Thymus (tissue), 11 donors: ENCODE measurements around the gene AMBP. TPM values are rescaled to one million over a fixed set of nuclear protein-coding genes. Genes with fewer than 3 reads are reported as not detected.
A peak's percentile ranks its signal among the peaks of the same experiment; 100 is the strongest.

Source experiments
- DNase-seq, 9 donors: peaks; one replicate each; pipeline ENCODE4 v3.0.0-alpha.2; 2013; ENCODE audit warnings: low spot score in 9 of 9, low read depth in 6 of 9, missing footprints in 1 of 9
- H3K27ac ChIP-seq, 2 donors: one replicate each; pipeline ENCODE4 v1.5.1; 2013; ENCODE audit warnings: control low read depth in 1 of 2, low read depth in 1 of 2, low read length in 1 of 2, mild to moderate bottlenecking in 1 of 2, moderate library complexity in 1 of 2
- H3K27me3 ChIP-seq, 2 donors: one replicate each; pipeline ENCODE4 v1.5.1; 2013; ENCODE audit warnings: low read length in 1 of 2; ENCODE audit not compliant: control insufficient read depth in 2 of 2, insufficient read depth in 1 of 2
- H3K36me3 ChIP-seq, 2 donors: one replicate each; pipeline ENCODE4 v1.5.1; 2013; ENCODE audit warnings: low read length in 1 of 2, mild to moderate bottlenecking in 1 of 2, moderate library complexity in 1 of 2; ENCODE audit not compliant: control insufficient read depth in 2 of 2, insufficient read depth in 2 of 2
- H3K4me1 ChIP-seq, 2 donors: one replicate each; pipeline ENCODE4 v1.5.1; 2013; ENCODE audit warnings: low read length in 2 of 2; ENCODE audit not compliant: control insufficient read depth in 2 of 2, insufficient read depth in 2 of 2
- H3K4me3 ChIP-seq, 2 donors: one replicate each; pipeline ENCODE4 v1.5.1; 2013; ENCODE audit warnings: low read length in 2 of 2, control low read depth in 1 of 2, mild to moderate bottlenecking in 1 of 2
- H3K9me3 ChIP-seq, 2 donors: one replicate each; pipeline ENCODE4 v1.5.1; 2013; ENCODE audit warnings: low read length in 1 of 2, mild to moderate bottlenecking in 1 of 2; ENCODE audit not compliant: control insufficient read depth in 2 of 2, insufficient read depth in 1 of 2
- WGBS: extraction: QIAGEN DNeasy Blood & Tissue Kit; methylation state at CpG from one replicate; pipeline ENCODE4 v1.1.7; 2013; 5-methylcytosine and 5-hydroxymethylcytosine counted together
- polyA plus RNA-seq: library from polyadenylated mRNA; stranded (reverse); fragments of 200-250 nt; gene quantifications from one replicate; pipeline ENCODE4 v1.2.3, GENCODE V29; 2013
- total RNA-seq: library from RNA; stranded (reverse); fragments of 120-200 nt; gene quantifications from one replicate; pipeline ENCODE4 v1.2.4, GENCODE V29; 2013
- donor health status: healthy.

Gene AMBP
- total and polyA plus RNA-seq, 2 donors = 0.38 to 0.82 TPM

DNA sequence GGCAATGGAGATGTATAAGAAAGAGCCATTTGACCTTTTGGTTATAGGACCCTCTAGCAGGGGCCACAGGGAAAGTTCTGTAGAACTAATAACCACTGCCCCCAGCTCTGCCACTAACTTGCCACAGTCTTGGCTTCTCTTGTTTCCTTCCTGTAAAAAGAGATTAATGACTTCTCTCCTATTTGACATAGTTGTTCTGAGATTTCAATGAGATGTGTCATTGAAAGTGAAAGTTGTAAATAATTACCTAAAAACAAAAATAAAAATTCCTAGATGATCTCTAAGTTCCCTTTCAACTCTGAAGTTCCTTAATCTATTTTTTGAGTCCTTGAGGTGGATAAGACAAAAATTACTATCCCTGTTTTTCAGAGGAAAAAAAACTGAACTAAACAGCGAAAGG is 22.4 kb upstream of the AMBP start:
- no peak for DNase-seq
- no peaks in the 10 kb centered on the region for H3K4me1 ChIP-seq
- no peak overlapping the region for H3K4me3 ChIP-seq
- H3K27ac ChIP-seq = no peak overlapping the region
- WGBS = 86% methylated on average over 1 of the region's 1 CpG
- no peaks in the 10 kb centered on the region for H3K36me3 ChIP-seq
- H3K9me3 ChIP-seq = peaks cover 0 to 2% of the 10 kb centered on the region in 2 donors
- peaks cover 25 to 44% of the 10 kb centered on the region in 2 donors for H3K27me3 ChIP-seq

DNA sequence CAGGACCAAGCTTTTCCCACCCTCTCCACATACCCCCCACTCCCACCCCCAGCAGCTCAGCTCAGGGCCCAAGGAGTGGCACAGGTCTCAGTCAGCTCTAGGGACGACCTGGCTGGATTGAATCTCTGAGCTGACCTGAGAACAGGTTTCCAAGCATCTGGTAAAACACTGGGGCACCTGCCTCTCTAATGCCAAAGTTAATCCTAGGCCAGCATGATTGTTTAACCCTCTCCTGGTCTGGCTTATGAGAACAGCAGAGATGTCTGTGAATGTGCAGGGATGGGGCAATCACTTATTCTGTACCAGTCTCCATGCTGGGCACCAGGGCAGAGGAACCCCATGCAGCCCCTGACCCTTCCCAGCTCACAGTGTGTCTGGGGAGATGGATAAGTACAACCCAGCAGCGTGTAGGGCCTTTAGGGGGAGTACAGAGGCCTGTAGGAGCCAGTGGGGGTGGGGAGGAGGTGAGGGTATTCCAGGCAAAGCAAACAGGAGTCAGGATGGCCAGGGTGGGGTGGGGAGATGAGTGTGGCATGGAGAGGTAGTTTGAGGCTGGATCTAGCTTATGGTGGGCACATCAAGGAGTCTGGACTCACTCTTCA is 21.7 kb upstream of the AMBP start:
- Histone ChIP-seq H3K4me3 (no peak overlapping the region), H3K36me3 (no peaks in the 10 kb centered on the region), H3K4me1 (no peaks in the 10 kb centered on the region), H3K9me3 (peaks cover 0 to 2% of the 10 kb centered on the region in 2 donors), H3K27ac (no peak overlapping the region), H3K27me3 (peaks cover 25 to 46% of the 10 kb centered on the region in 2 donors)
- DNase-seq = no peak
- 87% methylated on average over 2 of the region's 2 CpGs for WGBS

DNA sequence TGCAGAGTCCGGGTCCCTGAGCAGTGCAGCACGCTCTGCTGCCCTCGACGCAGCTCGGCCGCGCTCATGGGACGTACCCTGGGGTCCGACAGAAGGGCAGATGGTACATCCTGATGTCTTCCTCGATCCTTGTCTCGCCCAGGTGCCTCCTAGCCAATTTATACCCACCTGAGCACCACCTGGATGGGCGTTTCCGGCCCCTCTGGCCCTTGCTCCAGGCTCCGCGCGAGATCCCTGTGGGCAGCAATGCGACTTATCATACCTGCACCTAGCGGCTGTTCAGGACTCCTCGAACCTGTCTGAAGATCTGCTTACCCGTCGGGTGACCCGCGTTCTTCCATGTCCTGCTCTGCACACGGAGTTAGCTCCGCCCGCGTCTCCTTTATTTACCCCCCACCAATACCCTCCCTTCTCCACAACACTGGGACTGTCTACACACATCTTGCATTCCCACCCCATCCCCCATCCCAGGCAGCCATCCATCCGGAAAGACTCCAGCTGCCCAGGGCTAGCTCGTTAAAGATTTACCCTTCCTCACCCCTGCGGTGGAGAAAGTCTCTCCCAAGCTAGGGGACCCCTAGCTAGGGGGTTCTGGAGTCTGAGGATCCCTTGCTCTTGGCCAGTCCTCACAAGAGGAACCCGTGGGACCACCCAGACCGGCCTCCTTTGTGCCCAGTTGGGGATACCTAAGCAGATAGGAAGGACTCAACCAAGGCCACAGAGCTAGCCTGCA is 21.0 kb upstream of the AMBP start, which contains the start of gene KIF12:
TSS of gene KIF12 (minus strand) at position 357 of the 733 bp plus-strand sequence. CDS start at position 341, 16 bp downstream.
- no peaks in the 10 kb centered on the region for H3K4me1 ChIP-seq
- peaks cover 0 to 2% of the 10 kb centered on the region in 2 donors for H3K9me3 ChIP-seq
- peak within 1 kb of the TSS in 1 of 2 donors; percentile 24 for H3K4me3 ChIP-seq
- H3K27ac ChIP-seq = no peak within 1 kb of the TSS
- H3K27me3 ChIP-seq = peaks cover 25 to 46% of the 10 kb centered on the region in 2 donors
- DNase-seq = no peak
- 67% methylated on average over 32 of the region's 32 CpGs for WGBS
- no peaks in the 10 kb centered on the region for H3K36me3 ChIP-seq

DNA sequence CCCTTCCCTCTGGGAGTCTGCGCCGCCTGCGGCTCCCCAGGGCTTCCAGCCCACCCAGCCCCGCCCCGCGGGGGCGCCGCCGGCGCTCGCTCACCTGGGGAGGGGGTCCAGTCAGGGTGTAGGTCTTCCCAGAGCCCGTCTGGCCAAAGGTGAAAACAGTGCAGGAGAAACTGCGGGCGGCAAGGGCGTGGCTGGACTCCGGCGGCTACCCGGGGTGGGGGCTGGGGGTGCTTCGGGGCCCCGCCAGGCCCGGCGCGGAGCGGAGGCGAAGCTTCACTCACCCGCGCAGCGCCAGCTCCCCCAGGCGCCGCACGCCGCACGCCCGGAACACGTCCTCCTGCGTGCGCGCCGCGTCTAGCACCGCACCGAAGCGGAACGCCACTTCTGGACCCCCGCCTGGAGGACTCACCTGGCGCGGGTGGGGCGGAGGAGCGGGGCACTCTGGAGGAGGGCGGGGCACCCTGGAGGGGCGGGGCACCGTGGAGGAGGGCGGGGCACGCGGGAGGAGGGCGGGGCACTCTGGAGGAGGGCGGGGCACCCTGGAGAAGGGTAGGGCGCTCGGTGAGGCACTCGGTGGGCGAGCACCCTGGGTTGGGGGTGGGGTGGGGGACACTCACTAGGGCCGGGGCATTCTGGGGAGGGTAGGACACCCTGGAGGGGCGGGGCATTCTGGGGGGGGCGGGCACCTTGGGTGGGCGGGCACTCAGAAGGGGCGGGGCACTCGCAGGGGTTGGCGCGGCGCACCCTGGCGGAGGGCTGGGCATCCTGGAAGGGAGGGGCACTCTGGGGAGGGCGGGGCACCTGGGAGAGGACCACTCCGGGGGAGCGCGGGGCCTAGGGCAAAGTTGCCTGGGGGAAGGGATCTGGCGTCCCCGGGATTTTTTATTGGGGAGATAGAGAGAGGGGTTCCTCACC is 20.2 kb upstream of the AMBP start:
- Histone ChIP-seq H3K9me3 (peaks cover 0 to 2% of the 10 kb centered on the region in 2 donors), H3K4me1 (no peaks in the 10 kb centered on the region), H3K4me3 (peak overlapping the region in 1 of 2 donors; percentile 24), H3K27ac (no peak overlapping the region), H3K27me3 (peaks cover 25 to 46% of the 10 kb centered on the region in 2 donors), H3K36me3 (no peaks in the 10 kb centered on the region)
- 5% methylated on average over 76 of the region's 77 CpGs for WGBS
- peak in 3 of 9 donors; percentile 14 to 27 (median 18) for DNase-seq

DNA sequence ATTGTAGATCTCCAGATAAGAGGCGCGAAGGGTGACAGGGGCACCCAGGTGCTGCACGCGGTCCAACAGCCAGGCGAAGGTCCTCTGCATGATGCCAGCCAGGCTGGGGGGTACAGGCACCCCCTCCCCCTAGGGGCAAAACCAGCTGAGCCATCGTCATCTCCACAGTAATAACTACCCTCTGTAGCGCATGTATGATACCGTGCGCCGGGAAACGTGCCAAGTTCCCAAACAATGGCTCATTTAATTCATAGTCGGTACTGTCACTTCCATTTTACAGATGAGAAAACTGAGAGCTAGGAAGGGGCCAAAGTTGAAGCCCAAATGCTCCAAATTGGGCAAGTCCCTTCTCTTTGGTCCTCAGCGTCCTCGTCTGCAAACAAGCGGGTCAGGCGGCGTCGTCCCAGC is 19.5 kb upstream of the AMBP start:
- no peaks in the 10 kb centered on the region for H3K9me3 ChIP-seq
- H3K27ac ChIP-seq = no peak overlapping the region
- H3K4me3 ChIP-seq = peak overlapping the region in 1 of 2 donors; percentile 24
- H3K36me3 ChIP-seq = no peaks in the 10 kb centered on the region
- peaks cover 25 to 46% of the 10 kb centered on the region in 2 donors for H3K27me3 ChIP-seq
- H3K4me1 ChIP-seq = no peaks in the 10 kb centered on the region
- no peak for DNase-seq
- WGBS = 33% methylated on average over 18 of the region's 18 CpGs

DNA sequence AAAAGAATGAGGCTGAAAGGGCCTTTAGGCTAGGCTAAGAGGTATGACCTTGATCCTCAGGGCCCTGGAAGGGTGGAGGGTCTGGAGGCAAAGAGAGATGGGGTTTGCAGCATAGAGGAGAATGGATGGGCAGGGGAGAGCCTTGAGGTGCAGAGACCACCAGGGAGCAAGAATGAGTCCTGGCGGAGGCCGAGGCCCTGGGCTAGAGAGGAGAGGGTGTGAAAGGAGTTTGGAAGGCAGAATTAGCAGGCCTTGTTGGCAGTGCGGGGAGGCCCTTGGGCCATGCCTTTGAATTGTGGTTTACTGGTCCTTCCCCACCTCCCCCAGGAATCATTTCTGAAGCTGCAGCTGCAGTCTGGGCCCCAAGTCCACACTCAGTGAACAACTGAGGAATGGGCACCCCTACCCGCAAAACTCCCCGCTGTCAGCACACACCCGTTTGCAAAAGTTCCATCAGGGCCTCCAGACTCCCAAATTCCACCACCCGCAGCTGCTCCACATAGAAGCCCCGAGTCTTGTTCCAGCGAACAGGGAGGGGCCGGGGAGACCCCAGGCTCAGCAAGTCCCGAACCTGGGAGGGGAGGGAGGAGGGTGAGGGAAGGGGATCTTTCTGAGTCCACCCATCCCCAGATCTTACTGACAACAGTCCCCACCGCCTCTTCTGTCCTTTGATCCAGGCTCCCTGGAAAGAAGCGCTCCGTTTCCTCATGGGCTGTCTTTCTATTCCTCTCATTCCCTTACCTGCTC is 18.9 kb upstream of the AMBP start:
- no peak for DNase-seq
- Histone ChIP-seq H3K36me3 (no peaks in the 10 kb centered on the region), H3K9me3 (no peaks in the 10 kb centered on the region), H3K27ac (no peak overlapping the region), H3K27me3 (peaks cover 25 to 46% of the 10 kb centered on the region in 2 donors), H3K4me3 (no peak overlapping the region), H3K4me1 (no peaks in the 10 kb centered on the region)
- 72% methylated on average over 14 of the region's 14 CpGs for WGBS

DNA sequence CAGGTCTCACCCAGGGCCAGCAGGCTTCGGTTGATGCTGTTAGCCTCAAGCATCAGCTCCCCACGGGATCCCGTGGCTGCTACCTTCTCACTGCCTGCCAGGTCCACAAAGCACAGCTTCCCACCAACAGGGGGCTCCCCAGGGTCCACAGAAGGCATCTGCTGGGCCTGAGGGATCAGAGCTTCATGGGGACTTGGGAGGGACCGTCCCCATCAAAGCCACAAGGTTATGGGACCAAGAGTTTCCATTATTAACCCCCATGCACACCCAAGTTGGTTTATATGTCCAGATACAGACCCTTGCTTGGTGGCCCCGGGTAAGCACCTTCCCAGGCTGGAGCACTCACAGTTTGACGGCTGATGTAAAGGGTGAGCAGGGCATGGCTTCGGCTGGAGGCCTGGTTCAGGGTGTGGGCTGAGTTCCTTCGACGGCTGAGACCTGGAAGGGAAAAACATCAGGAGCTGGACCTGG is 18.0 kb upstream of the AMBP start:
- no peaks in the 10 kb centered on the region for H3K4me1 ChIP-seq
- no peaks in the 10 kb centered on the region for H3K36me3 ChIP-seq
- no peaks in the 10 kb centered on the region for H3K9me3 ChIP-seq
- no peak overlapping the region for H3K27ac ChIP-seq
- H3K4me3 ChIP-seq = no peak overlapping the region
- H3K27me3 ChIP-seq = peaks cover 25 to 46% of the 10 kb centered on the region in 2 donors
- no peak for DNase-seq
- WGBS = 91% methylated on average over 9 of the region's 9 CpGs

DNA sequence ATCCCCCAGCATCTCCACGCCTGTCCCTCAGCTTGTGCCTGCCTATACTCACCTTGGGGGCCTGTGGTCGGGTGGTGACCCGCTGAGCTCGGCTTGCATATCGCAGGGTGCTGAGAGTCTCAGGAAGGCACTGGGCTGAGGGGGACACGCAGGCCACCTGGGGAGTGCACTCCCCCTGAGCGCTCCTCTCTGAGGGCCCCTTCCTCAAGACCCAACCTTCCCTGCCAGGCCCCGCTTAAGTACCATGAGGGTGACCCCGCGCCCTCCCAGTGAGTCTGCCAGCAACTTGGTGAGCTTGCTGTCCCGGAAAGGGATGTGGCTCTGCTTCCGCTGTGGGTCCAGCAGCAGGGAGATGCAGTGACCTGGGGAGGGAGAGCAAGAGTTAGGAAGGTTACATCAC is 16.9 kb upstream of the AMBP start:
- 96% methylated on average over 12 of the region's 12 CpGs for WGBS
- Histone ChIP-seq H3K9me3 (no peaks in the 10 kb centered on the region), H3K27ac (no peak overlapping the region), H3K4me3 (no peak overlapping the region), H3K27me3 (peaks cover 25 to 41% of the 10 kb centered on the region in 2 donors), H3K4me1 (no peaks in the 10 kb centered on the region), H3K36me3 (no peaks in the 10 kb centered on the region)
- DNase-seq = no peak
